WTC11 (cell line): ENCODE results near the gene IRF1. TPM values are rescaled to one million over a fixed set of nuclear protein-coding genes. Genes with fewer than 3 reads are reported as not detected.

Experiments used
- ATAC-seq: fragments of 200-7000 bp; cut with Tn5 transposase; 2 replicates; pipeline ENCODE4 v1.10.0; 2021; ENCODE audit warnings: mild to moderate bottlenecking, moderate library complexity
- CTCF ChIA-PET: fragments of 300-600 bp; sonication (Branson Sonifier 250); formaldehyde crosslinking; loops from one replicate; lab custom pipeline; 2021; ENCODE audit warnings: antibody characterized with exemption; lab: Charles Lee
- POLR2A ChIA-PET: fragments of 350-600 bp; sonication (Branson Sonifier 250); formaldehyde crosslinking; loops from one replicate; lab custom pipeline; 2021; ENCODE audit warnings: antibody characterized with exemption; lab: Charles Lee
- DNase-seq: peaks from one replicate; pipeline ENCODE4 v3.0.0; 2021; ENCODE audit warnings: low spot score
- H3K27ac Mint-ChIP-seq: 2 replicates; pipeline ENCODE4 v1.8.0; 2021; ENCODE audit warnings: mixed read lengths
- H3K27me3 Mint-ChIP-seq: 2 replicates; pipeline ENCODE4 v1.8.0; 2021; ENCODE audit warnings: low read depth, mild to moderate bottlenecking, moderate library complexity, mixed read lengths
- H3K36me3 Mint-ChIP-seq: 2 replicates; pipeline ENCODE4 v1.8.0; 2021; ENCODE audit warnings: mixed read lengths
- H3K4me1 Mint-ChIP-seq: 2 replicates; pipeline ENCODE4 v1.8.0; 2022; ENCODE audit warnings: mixed read lengths
- H3K4me3 Mint-ChIP-seq: 2 replicates; pipeline ENCODE4 v1.8.0; 2021; ENCODE audit warnings: mild to moderate bottlenecking, moderate library complexity, mixed read lengths
- H3K9me3 Mint-ChIP-seq: 2 replicates; pipeline ENCODE4 v1.8.0; 2021; ENCODE audit warnings: mixed read lengths
- ESRRA ChIP-seq: sonication (generic); formaldehyde crosslinking; IDR thresholded peaks from 2 replicates; pipeline ENCODE4 v1.8.1; 2022; ENCODE audit warnings: mild to moderate bottlenecking, missing genetic modification reagents, borderline replicate concordance
- ETV6 ChIP-seq: sonication (generic); formaldehyde crosslinking; IDR thresholded peaks from 2 replicates; pipeline ENCODE4 v1.8.1; 2022; ENCODE audit warnings: mild to moderate bottlenecking, missing genetic modification reagents
- FOXP1 ChIP-seq: sonication (generic); formaldehyde crosslinking; IDR thresholded peaks from 2 replicates; pipeline ENCODE4 v1.8.0; 2022; ENCODE audit warnings: missing genetic modification reagents, mild to moderate bottlenecking, moderate library complexity, borderline replicate concordance
- HMGA2 ChIP-seq: fragments of 250-450 bp; sonication (Bioruptor Pico); IDR thresholded peaks from 2 replicates; pipeline ENCODE4 v1.4.0; 2021; ENCODE audit warnings: mild to moderate bottlenecking, moderate library complexity
- IRF2 ChIP-seq: sonication (generic); formaldehyde crosslinking; IDR thresholded peaks from 2 replicates; pipeline ENCODE4 v1.8.0; 2022; ENCODE audit warnings: low read depth, missing genetic modification reagents, borderline replicate concordance
- MXD4 ChIP-seq: fragments of 250-450 bp; sonication (Bioruptor Pico); IDR thresholded peaks from 2 replicates; pipeline ENCODE4 v1.8.0; 2021; ENCODE audit warnings: mild to moderate bottlenecking, moderate library complexity, borderline replicate concordance
- MYBL2 ChIP-seq: sonication (generic); formaldehyde crosslinking; IDR thresholded peaks from 2 replicates; pipeline ENCODE4 v1.8.1; 2023; ENCODE audit warnings: mild to moderate bottlenecking, moderate library complexity, missing genetic modification reagents
- NR2C2 ChIP-seq: sonication (generic); formaldehyde crosslinking; IDR thresholded peaks from 2 replicates; pipeline ENCODE4 v1.8.0; 2022; ENCODE audit warnings: mild to moderate bottlenecking, missing genetic modification reagents
- OVOL2 ChIP-seq: fragments of 250-450 bp; sonication (Bioruptor Pico); IDR thresholded peaks from 2 replicates; pipeline ENCODE4 v1.9.0; 2021; ENCODE audit warnings: mild to moderate bottlenecking, borderline replicate concordance
- RORB ChIP-seq: fragments of 250-450 bp; sonication (Bioruptor Pico); IDR thresholded peaks from 2 replicates; pipeline ENCODE4 v1.9.0; 2021; ENCODE audit warnings: mild to moderate bottlenecking
- SOX15 ChIP-seq: fragments of 250-450 bp; sonication (Bioruptor Pico); IDR thresholded peaks from 2 replicates; pipeline ENCODE4 v1.9.0; 2021; ENCODE audit warnings: mild to moderate bottlenecking
- TCF7 ChIP-seq: sonication (generic); formaldehyde crosslinking; IDR thresholded peaks from 2 replicates; pipeline ENCODE4 v1.8.0; 2022; ENCODE audit warnings: mild to moderate bottlenecking, low read depth, missing genetic modification reagents, moderate library complexity
- TEAD1 ChIP-seq: sonication (generic); formaldehyde crosslinking; IDR thresholded peaks from 2 replicates; pipeline ENCODE4 v1.8.0; 2022; ENCODE audit warnings: mild to moderate bottlenecking, missing genetic modification reagents
- ZNF138 ChIP-seq: sonication (generic); formaldehyde crosslinking; conservative IDR thresholded peaks from 2 replicates; pipeline ENCODE4 v1.8.1; 2022; ENCODE audit warnings: mild to moderate bottlenecking, moderate library complexity, missing genetic modification reagents
- ZNF396 ChIP-seq: fragments of 250-450 bp; sonication (Bioruptor Pico); IDR thresholded peaks from 2 replicates; pipeline ENCODE4 v1.8.0; 2021; ENCODE audit warnings: mild to moderate bottlenecking, moderate library complexity, borderline replicate concordance
- ZNF423 ChIP-seq: fragments of 250-450 bp; sonication (Bioruptor Pico); IDR thresholded peaks from 2 replicates; pipeline ENCODE4 v2.1.2; 2022; ENCODE audit warnings: mild to moderate bottlenecking, moderate library complexity
- ZNF671 ChIP-seq: fragments of 250-450 bp; sonication (Bioruptor Pico); IDR thresholded peaks from 2 replicates; pipeline ENCODE4 v1.8.0; 2021; ENCODE audit warnings: mild to moderate bottlenecking
- total RNA-seq: library from RNA; stranded (reverse); gene quantifications from 3 replicates; pipeline ENCODE4 v1.2.3, GENCODE V29; 2021
- TF ChIP-seq, protein P1 (sequence below): fragments of 250-450 bp; sonication (Bioruptor Pico); IDR thresholded peaks from 2 replicates; pipeline ENCODE4 v1.9.0; 2021; ENCODE audit warnings: mild to moderate bottlenecking
- TF ChIP-seq, protein P2 (sequence below): sonication (generic); formaldehyde crosslinking; IDR thresholded peaks from 2 replicates; pipeline ENCODE4 v1.8.1; 2022; ENCODE audit warnings: missing genetic modification reagents, borderline replicate concordance
- TF ChIP-seq, protein P3 (sequence below): sonication (generic); formaldehyde crosslinking; IDR thresholded peaks from 2 replicates; pipeline ENCODE4 v1.8.0; 2022; ENCODE audit warnings: mild to moderate bottlenecking, missing genetic modification reagents
- TF ChIP-seq, protein P4 (sequence below): sonication (generic); formaldehyde crosslinking; conservative IDR thresholded peaks from 2 replicates; pipeline ENCODE4 v1.8.1; 2022; ENCODE audit warnings: mild to moderate bottlenecking, missing genetic modification reagents
- TF ChIP-seq, protein P5 (sequence below): sonication (generic); formaldehyde crosslinking; IDR thresholded peaks from 2 replicates; pipeline ENCODE4 v1.8.1; 2023; ENCODE audit warnings: mild to moderate bottlenecking, moderate library complexity, missing genetic modification reagents

Gene IRF1
- total RNA-seq, 1 experiment from 2014 or later, result 8.8 TPM

DNA sequence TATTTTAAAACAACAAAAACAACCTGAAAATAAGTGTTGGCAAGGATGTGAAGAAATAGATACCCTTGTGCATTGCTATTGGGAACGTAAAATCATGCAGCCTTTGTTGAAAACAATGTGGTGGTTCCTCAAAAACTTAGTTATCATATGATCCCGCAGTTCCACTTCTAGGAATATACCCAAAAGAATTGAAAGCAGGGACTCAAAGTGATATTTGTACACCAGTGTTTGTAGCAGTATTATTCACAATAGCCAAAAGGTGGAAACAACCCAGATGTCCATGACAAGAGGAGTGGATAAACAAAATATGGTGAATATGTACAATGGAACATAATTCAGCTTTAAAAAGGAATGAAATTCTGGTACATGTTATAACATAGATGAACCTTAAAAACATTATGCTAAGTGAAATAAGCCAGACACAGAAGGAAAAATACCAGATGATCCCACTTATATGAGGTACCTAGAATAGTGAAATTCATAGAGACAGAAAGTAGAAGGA lies 29.0 kb downstream of the IRF1 start (continued):
- TF ChIP-seq, protein P1, sequence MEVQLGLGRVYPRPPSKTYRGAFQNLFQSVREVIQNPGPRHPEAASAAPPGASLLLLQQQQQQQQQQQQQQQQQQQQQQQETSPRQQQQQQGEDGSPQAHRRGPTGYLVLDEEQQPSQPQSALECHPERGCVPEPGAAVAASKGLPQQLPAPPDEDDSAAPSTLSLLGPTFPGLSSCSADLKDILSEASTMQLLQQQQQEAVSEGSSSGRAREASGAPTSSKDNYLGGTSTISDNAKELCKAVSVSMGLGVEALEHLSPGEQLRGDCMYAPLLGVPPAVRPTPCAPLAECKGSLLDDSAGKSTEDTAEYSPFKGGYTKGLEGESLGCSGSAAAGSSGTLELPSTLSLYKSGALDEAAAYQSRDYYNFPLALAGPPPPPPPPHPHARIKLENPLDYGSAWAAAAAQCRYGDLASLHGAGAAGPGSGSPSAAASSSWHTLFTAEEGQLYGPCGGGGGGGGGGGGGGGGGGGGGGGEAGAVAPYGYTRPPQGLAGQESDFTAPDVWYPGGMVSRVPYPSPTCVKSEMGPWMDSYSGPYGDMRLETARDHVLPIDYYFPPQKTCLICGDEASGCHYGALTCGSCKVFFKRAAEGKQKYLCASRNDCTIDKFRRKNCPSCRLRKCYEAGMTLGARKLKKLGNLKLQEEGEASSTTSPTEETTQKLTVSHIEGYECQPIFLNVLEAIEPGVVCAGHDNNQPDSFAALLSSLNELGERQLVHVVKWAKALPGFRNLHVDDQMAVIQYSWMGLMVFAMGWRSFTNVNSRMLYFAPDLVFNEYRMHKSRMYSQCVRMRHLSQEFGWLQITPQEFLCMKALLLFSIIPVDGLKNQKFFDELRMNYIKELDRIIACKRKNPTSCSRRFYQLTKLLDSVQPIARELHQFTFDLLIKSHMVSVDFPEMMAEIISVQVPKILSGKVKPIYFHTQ (CRISPR knock-in tag), result no peak

DNA sequence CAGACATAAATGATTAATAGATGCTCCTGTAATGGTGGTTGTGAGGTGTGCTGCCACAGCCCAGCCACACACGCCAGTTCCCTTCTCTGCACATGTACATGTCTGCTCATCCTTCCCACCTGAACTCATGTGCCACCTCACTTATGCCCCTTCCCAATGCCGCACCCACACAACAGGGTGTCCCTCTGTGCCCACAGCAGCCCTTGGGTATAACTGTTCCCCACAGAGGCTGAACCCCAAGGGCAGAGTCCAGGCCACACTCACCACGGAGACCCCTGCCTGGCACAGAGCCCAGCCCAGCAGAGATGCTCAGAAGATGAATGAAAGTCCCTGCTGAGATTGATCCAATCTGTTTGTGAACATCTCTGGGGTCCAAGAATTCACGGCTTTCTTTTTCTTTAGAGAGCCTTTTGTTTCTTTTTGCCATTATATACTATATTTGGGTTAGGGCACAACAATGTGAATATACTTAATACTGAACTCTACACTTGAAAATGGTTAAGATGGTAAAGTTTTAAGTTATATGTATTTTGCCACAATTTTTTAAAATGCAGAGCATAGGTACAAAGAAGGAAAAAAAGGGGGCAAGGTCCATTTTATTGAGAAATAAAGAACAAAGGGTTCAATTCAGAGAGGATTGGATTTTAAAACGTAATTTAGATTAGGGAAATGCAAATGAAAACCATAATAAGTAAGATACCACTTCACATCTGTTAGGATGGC lies 29.6 kb downstream of the IRF1 start:
- Mint-ChIP-seq H3K9me3 (no peaks in the 10 kb centered on the region), H3K27ac (no peak overlapping the region), H3K27me3 (peaks cover 2% of the 10 kb centered on the region; the same call in 1 of the 2 replicates), H3K4me3 (no peak overlapping the region), H3K4me1 (peaks cover 44% of the 10 kb centered on the region), H3K36me3 (no peaks in the 10 kb centered on the region)
- DNase-seq (no peak), ATAC-seq (no peak)
- ChIA-PET POLR2A (no interaction called here), CTCF (no interaction called here)
- TF ChIP-seq, protein P2, sequence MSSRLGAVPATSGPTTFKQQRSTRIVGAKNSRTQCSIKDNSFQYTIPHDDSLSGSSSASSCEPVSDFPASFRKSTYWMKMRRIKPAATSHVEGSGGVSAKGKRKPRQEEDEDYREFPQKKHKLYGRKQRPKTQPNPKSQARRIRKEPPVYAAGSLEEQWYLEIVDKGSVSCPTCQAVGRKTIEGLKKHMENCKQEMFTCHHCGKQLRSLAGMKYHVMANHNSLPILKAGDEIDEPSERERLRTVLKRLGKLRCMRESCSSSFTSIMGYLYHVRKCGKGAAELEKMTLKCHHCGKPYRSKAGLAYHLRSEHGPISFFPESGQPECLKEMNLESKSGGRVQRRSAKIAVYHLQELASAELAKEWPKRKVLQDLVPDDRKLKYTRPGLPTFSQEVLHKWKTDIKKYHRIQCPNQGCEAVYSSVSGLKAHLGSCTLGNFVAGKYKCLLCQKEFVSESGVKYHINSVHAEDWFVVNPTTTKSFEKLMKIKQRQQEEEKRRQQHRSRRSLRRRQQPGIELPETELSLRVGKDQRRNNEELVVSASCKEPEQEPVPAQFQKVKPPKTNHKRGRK, result no peak
- TF ChIP-seq ZNF671 (CRISPR knock-in tag), result no peak
- no peak for TF ChIP-seq MYBL2
- no peak for TF ChIP-seq ZNF423 (CRISPR knock-in tag)
- TF ChIP-seq HMGA2, result no peak
- no peak for TF ChIP-seq NR2C2 (CRISPR knock-in tag)
- no peak for TF ChIP-seq FOXP1 (CRISPR knock-in tag)
- TF ChIP-seq SOX15, result no peak
- no peak for TF ChIP-seq ESRRA (CRISPR knock-in tag)
- TF ChIP-seq ZNF138 (CRISPR knock-in tag), result no peak
- TF ChIP-seq IRF2 (CRISPR knock-in tag), result no peak
- TF ChIP-seq, protein P3, sequence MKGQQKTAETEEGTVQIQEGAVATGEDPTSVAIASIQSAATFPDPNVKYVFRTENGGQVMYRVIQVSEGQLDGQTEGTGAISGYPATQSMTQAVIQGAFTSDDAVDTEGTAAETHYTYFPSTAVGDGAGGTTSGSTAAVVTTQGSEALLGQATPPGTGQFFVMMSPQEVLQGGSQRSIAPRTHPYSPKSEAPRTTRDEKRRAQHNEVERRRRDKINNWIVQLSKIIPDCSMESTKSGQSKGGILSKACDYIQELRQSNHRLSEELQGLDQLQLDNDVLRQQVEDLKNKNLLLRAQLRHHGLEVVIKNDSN (CRISPR knock-in tag), result no peak
- TF ChIP-seq, protein P4, sequence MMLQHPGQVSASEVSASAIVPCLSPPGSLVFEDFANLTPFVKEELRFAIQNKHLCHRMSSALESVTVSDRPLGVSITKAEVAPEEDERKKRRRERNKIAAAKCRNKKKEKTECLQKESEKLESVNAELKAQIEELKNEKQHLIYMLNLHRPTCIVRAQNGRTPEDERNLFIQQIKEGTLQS (CRISPR knock-in tag), result no peak
- no peak for TF ChIP-seq MXD4 (CRISPR knock-in tag)
- no peak for TF ChIP-seq ETV6 (CRISPR knock-in tag)
- no peak for TF ChIP-seq OVOL2

DNA sequence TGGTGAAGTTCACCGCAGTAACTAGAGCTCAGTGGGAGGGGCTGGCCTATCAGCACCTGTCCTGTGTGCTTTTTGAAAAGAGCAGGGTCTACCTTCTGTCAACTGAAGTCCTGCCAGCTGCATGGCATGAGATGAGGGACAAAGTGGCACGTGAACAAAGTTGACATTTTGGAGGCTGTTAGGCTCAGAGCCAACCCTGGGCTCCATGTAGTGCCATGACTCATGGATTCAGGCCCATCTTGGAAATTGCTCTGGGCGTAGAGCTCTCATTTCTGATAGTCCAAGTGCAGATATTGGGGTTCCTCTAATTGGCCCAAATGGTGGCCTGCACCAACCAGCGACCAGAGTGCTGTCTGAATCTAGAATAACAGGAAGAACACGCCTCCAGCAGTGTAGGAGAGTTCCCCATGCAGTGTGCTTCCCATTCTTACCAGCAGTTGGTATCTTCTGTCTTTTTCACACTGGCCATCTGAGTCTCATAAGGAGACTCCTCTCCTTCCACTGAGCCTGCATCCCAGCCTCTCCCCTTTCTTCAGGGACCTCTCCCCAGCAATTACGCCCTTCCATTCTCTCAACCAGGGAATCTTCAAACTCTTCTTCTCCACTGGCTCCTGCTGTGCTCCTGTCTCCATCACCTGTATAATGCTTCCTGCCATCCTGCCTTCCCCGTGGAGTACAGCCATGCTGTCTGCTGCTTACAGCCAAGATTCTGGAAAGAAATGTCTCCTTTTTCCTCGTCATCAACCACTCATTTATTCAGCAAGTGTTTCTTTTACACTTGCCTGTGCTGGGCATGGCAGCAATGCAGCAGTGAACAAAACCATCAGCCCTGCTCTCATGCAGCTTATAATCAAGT lies 30.4 kb downstream of the IRF1 start:
- ChIA-PET POLR2A (no interaction called here), CTCF (interaction anchor here (1.3 to 2.1 kb wide), 2 partner anchors 15 to 36 kb away, joined by 3 to 9 read pairs; no protein-coding TSS in a partner anchor)
- Mint-ChIP-seq H3K4me1 (peaks cover 45% of the 10 kb centered on the region), H3K4me3 (no peak overlapping the region), H3K9me3 (no peaks in the 10 kb centered on the region), H3K36me3 (no peaks in the 10 kb centered on the region), H3K27ac (no peak overlapping the region), H3K27me3 (peaks cover 2% of the 10 kb centered on the region; the same call in 1 of the 2 replicates)
- no peak for DNase-seq
- ATAC-seq, result peak; percentile 33
- TF ChIP-seq TEAD1 (CRISPR knock-in tag) (no peak), RORB (CRISPR knock-in tag) (no peak), TCF7 (CRISPR knock-in tag) (no peak), ZNF396 (CRISPR knock-in tag) (no peak)
- TF ChIP-seq, protein P5, sequence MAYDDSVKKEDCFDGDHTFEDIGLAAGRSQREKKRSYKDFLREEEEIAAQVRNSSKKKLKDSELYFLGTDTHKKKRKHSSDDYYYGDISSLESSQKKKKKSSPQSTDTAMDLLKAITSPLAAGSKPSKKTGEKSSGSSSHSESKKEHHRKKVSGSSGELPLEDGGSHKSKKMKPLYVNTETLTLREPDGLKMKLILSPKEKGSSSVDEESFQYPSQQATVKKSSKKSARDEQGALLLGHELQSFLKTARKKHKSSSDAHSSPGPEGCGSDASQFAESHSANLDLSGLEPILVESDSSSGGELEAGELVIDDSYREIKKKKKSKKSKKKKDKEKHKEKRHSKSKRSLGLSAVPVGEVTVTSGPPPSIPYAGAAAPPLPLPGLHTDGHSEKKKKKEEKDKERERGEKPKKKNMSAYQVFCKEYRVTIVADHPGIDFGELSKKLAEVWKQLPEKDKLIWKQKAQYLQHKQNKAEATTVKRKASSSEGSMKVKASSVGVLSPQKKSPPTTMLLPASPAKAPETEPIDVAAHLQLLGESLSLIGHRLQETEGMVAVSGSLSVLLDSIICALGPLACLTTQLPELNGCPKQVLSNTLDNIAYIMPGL, result no peak
